IMR-90 (cell line): Measurements from ENCODE around the gene STXBP4. TPM values are rescaled to one million over a fixed set of nuclear protein-coding genes. Genes with fewer than 3 reads are reported as not detected.

Experiments used
- ATAC-seq: fragments of 200-7000 bp; cut with Tn5 transposase; 2 replicates; pipeline ENCODE4 v1.9.1; 2020; ENCODE audit warnings: low read depth, mild to moderate bottlenecking, moderate library complexity
- BruUV-seq: library from RNA; stranded (reverse); fragments of 400-500 nt; replicated peaks from 2 replicates; lab custom pipeline; 2021; lab: Mats Ljungman, UMichigan
- CTCF ChIA-PET: fragments of 300-600 bp; formaldehyde crosslinking; extraction: SDS; loops from one replicate; lab custom pipeline; 2021; ENCODE audit warnings: antibody characterized with exemption; lab: Yijun Ruan, JAX
- POLR2A ChIA-PET: fragments of 300-600 bp; sonication (Branson Sonifier 250); formaldehyde crosslinking; loops from one replicate; lab custom pipeline; 2022; ENCODE audit warnings: antibody characterized with exemption; ENCODE audit not compliant: unreplicated experiment; lab: Charles Lee
- DNase-seq: peaks from one replicate; pipeline ENCODE4 v3.0.0; 2013
- H2AFZ ChIP-seq: replicated peaks from 2 replicates; pipeline ENCODE3; 2013; ENCODE audit warnings: low read length, mild to moderate bottlenecking; ENCODE audit not compliant: poor library complexity
- H2AK5ac ChIP-seq: 2 replicates; pipeline ENCODE4 v1.6.1; 2013; ENCODE audit warnings: low read depth, low read length, inconsistent platforms
- H2AK9ac ChIP-seq: replicated peaks from 2 replicates; pipeline ENCODE3; 2013; ENCODE audit warnings: mild to moderate bottlenecking, low read depth, low read length, moderate library complexity; ENCODE audit not compliant: poor library complexity
- H2BK120ac ChIP-seq: 2 replicates; pipeline ENCODE4 v1.6.1; 2013; ENCODE audit warnings: low read depth, low read length, inconsistent platforms
- H2BK15ac ChIP-seq: 3 replicates; pipeline ENCODE4 v1.6.1; 2013; ENCODE audit warnings: low read depth, low read length, inconsistent platforms
- H2BK20ac ChIP-seq: 2 replicates; pipeline ENCODE4 v1.6.1; 2013; ENCODE audit warnings: low read depth, mild to moderate bottlenecking, inconsistent platforms, low read length, moderate library complexity
- H2BK5ac ChIP-seq: 2 replicates; pipeline ENCODE4 v1.6.1; 2013; ENCODE audit warnings: mild to moderate bottlenecking, low read depth, low read length, inconsistent platforms; ENCODE audit not compliant: poor library complexity, severe bottlenecking
- H3K14ac ChIP-seq: replicated peaks from 2 replicates; pipeline ENCODE4 v1.6.1; 2013; ENCODE audit warnings: low read depth, low read length, inconsistent platforms
- H3K18ac ChIP-seq: 2 replicates; pipeline ENCODE4 v1.6.1; 2013; ENCODE audit warnings: low read depth, low read length, control low read depth
- H3K23ac ChIP-seq: 2 replicates; pipeline ENCODE4 v1.6.1; 2013; ENCODE audit warnings: low read depth, low read length, inconsistent platforms
- H3K27ac ChIP-seq: 2 replicates; pipeline ENCODE4 v1.5.1; 2013; ENCODE audit warnings: mild to moderate bottlenecking, control low read depth, low read length; ENCODE audit not compliant: insufficient read depth
- H3K27me3 ChIP-seq: 2 replicates; pipeline ENCODE4 v1.6.1; 2013; ENCODE audit warnings: low read length; ENCODE audit not compliant: control insufficient read depth, insufficient read depth
- H3K36me3 ChIP-seq: 2 replicates; pipeline ENCODE4 v1.6.1; 2013; ENCODE audit warnings: low read length, mixed read lengths; ENCODE audit not compliant: control insufficient read depth, insufficient read depth
- H3K4ac ChIP-seq: 2 replicates; pipeline ENCODE4 v1.6.1; 2013; ENCODE audit warnings: low read depth, low read length, inconsistent platforms
- H3K4me1 ChIP-seq: 2 replicates; pipeline ENCODE4 v1.6.1; 2013; ENCODE audit warnings: low read length, mixed read lengths; ENCODE audit not compliant: control insufficient read depth, insufficient read depth
- H3K4me2 ChIP-seq: 2 replicates; pipeline ENCODE4 v1.6.1; 2013; ENCODE audit warnings: low read depth, mild to moderate bottlenecking, control low read depth, low read length, moderate library complexity
- H3K4me3 ChIP-seq: 2 replicates; pipeline ENCODE4 v1.5.1; 2013; ENCODE audit warnings: low read depth, mild to moderate bottlenecking, control low read depth, low read length, moderate library complexity; ENCODE audit not compliant: insufficient read depth
- H3K56ac ChIP-seq: 2 replicates; pipeline ENCODE4 v1.6.1; 2013; ENCODE audit warnings: low read length, inconsistent platforms; ENCODE audit not compliant: insufficient read depth; ENCODE audit errors: extremely low read depth
- H3K79me1 ChIP-seq, 2 experiments: 2 replicates each; pipeline ENCODE4 v1.6.1; 2013; ENCODE audit warnings: low read length in 2 of 2, inconsistent platforms in 1 of 2, low read depth in 1 of 2
- H3K9ac ChIP-seq: 2 replicates; pipeline ENCODE4 v1.6.1; 2013; ENCODE audit warnings: low read depth, low read length, control low read depth
- H3K9me1 ChIP-seq: 2 replicates; pipeline ENCODE4 v1.6.1; 2013; ENCODE audit warnings: low read length, inconsistent platforms; ENCODE audit not compliant: insufficient read depth
- H3K9me3 ChIP-seq: 2 replicates; pipeline ENCODE4 v1.6.1; 2013; ENCODE audit warnings: low read length; ENCODE audit not compliant: control insufficient read depth, insufficient read depth
- H4K20me1 ChIP-seq: 2 replicates; pipeline ENCODE4 v1.6.1; 2013; ENCODE audit warnings: low read length, inconsistent platforms; ENCODE audit not compliant: insufficient read depth
- H4K5ac ChIP-seq: 2 replicates; pipeline ENCODE4 v1.6.1; 2013; ENCODE audit warnings: mild to moderate bottlenecking, low read depth, low read length, control low read depth
- H4K8ac ChIP-seq, 2 experiments: 2 replicates each; pipeline ENCODE4 v1.6.1; 2013; ENCODE audit warnings: low read depth in 2 of 2, low read length in 2 of 2, control low read depth in 1 of 2, inconsistent platforms in 1 of 2
- H4K91ac ChIP-seq: 2 replicates; pipeline ENCODE4 v1.6.1; 2013; ENCODE audit warnings: low read depth, low read length, inconsistent platforms; ENCODE audit not compliant: insufficient read depth
- CHD1 ChIP-seq: IDR thresholded peaks from 2 replicates; pipeline ENCODE4 v1.6.1; 2012; ENCODE audit warnings: low read depth, low read length, improper control_type of control experiment
- CTCF ChIP-seq: conservative IDR thresholded peaks from 2 replicates; pipeline ENCODE4 v1.5.1; 2012; ENCODE audit warnings: mild to moderate bottlenecking, low read depth, low read length, improper control_type of control experiment
- ELK1 ChIP-seq: fragments of 150-350 bp; IDR thresholded peaks from 2 replicates; pipeline ENCODE4 v1.6.1; 2016; ENCODE audit warnings: low read depth, mild to moderate bottlenecking, low read length, moderate library complexity, borderline replicate concordance
- FOS ChIP-seq: fragments of 150-350 bp; IDR thresholded peaks from 2 replicates; pipeline ENCODE4 v1.6.1; 2016; ENCODE audit warnings: low read depth, low read length
- MAFK ChIP-seq: IDR thresholded peaks from 2 replicates; pipeline ENCODE4 v1.6.1; 2012; ENCODE audit warnings: low read depth, low read length, improper control_type of control experiment
- MXI1 ChIP-seq: IDR thresholded peaks from 2 replicates; pipeline ENCODE4 v1.6.1; 2012; ENCODE audit warnings: low read depth, mild to moderate bottlenecking, low read length, moderate library complexity, borderline replicate concordance
- POLR2A ChIP-seq: IDR thresholded peaks from 2 replicates; pipeline ENCODE4 v1.6.1; 2012; ENCODE audit warnings: mild to moderate bottlenecking, low read depth, low read length
- RAD21 ChIP-seq: IDR thresholded peaks from 2 replicates; pipeline ENCODE4 v1.6.1; 2012; ENCODE audit warnings: low read length, improper control_type of control experiment
- RFX5 ChIP-seq: IDR thresholded peaks from 2 replicates; pipeline ENCODE4 v1.8.0; 2012; ENCODE audit warnings: low read depth, mild to moderate bottlenecking, low read length, moderate library complexity
- SMC3 ChIP-seq: fragments of 150-350 bp; IDR thresholded peaks from 2 replicates; pipeline ENCODE4 v1.6.1; 2016; ENCODE audit warnings: low read depth, mild to moderate bottlenecking, antibody characterized with exemption, low read length, moderate library complexity
- dilution Hi-C: fragments of 300-500 bp; cut with HindIII; formaldehyde crosslinking; loops from one replicate; pipeline ENCODE4 v1.14.3; 2018; ENCODE audit warnings: low sequenced_read_pairs; ENCODE audit not compliant: unreplicated experiment
- in situ Hi-C: fragments of 300-500 bp; cut with MboI; formaldehyde crosslinking; loops from 3 replicates; pipeline ENCODE4 v1.14.3; 2019; ENCODE audit warnings: low sequenced_read_pairs, inconsistent platforms, mixed read lengths
- intact Hi-C: fragments of 100-400 bp; cut with micrococcal nuclease; formaldehyde crosslinking; loops from 2 replicates; pipeline ENCODE4 v1.10.0; 2022
- polyA plus RNA-seq, 3 experiments: library from polyadenylated mRNA; depleted of rRNA; stranded (reverse); fragments of >200 nt; gene quantifications; 2 replicates each; pipeline ENCODE4 v1.2.3, GENCODE V29; 2012; ENCODE audit warnings: low replicate concordance in 1 of 3
- total RNA-seq: library from RNA; depleted of rRNA; stranded (reverse); fragments of >200 nt; gene quantifications from 2 replicates; pipeline ENCODE4 v1.2.3, GENCODE V29; 2012

The STXBP4 gene
- total and polyA plus RNA-seq, 2 of the 4 experiments (the other 2 are of a cell fraction): 4.1 to 20.4 TPM

GRCh38 chr17:55149485-55149884 lies 180.9 kb downstream of the STXBP4 start:
- no peaks in the 10 kb centered on the region for H3K79me1 ChIP-seq
- no peak overlapping the region for H2BK120ac ChIP-seq
- ChIA-PET CTCF (no interaction called here), POLR2A (no interaction called here)
- H3K27ac ChIP-seq: no peak overlapping the region
- no peak overlapping the region for H2AK5ac ChIP-seq
- H3K4me3 ChIP-seq: no peak overlapping the region
- H4K8ac ChIP-seq: no peak overlapping the region
- no peaks in the 10 kb centered on the region for H3K27me3 ChIP-seq
- no peak overlapping the region for H3K4me2 ChIP-seq
- no peak overlapping the region for H3K14ac ChIP-seq
- no TSS peak for BruUV-seq
- H2AK9ac ChIP-seq: no peak overlapping the region
- no peak overlapping the region for H3K18ac ChIP-seq
- no peak overlapping the region for H4K5ac ChIP-seq
- H3K36me3 ChIP-seq: no peaks in the 10 kb centered on the region
- intact Hi-C loops (no loop called here), in situ Hi-C loops (no loop called here), dilution Hi-C loops (no loop called here)
- ATAC-seq (no peak), DNase-seq (no peak)
- no peak overlapping the region for H3K4ac ChIP-seq
- H4K20me1 ChIP-seq: no peaks in the 10 kb centered on the region
- H3K9ac ChIP-seq: no peak overlapping the region
- no peaks in the 10 kb centered on the region for H3K9me3 ChIP-seq
- H4K91ac ChIP-seq: no peak overlapping the region
- TF ChIP-seq POLR2A: no peak
- TF ChIP-seq RAD21: no peak
- TF ChIP-seq CTCF: no peak
- no peak for TF ChIP-seq MXI1
- TF ChIP-seq RFX5: no peak
- TF ChIP-seq CHD1: no peak
- TF ChIP-seq ELK1: no peak
- TF ChIP-seq MAFK: no peak
- TF ChIP-seq FOS: no peak
- TF ChIP-seq SMC3: no peak
- H3K9me1 ChIP-seq: no peaks in the 10 kb centered on the region; the same call in 1 of the 2 replicates
- H3K23ac ChIP-seq: no peak overlapping the region
- H2BK5ac ChIP-seq: no peak overlapping the region
- H3K56ac ChIP-seq: no peak overlapping the region
- no peaks in the 10 kb centered on the region for H3K4me1 ChIP-seq
- no peak overlapping the region for H2BK15ac ChIP-seq
- no peak overlapping the region for H2AFZ ChIP-seq
- H2BK20ac ChIP-seq: no peak overlapping the region
